ENCODE measurements around the gene TMEM202.
"Not testable (repeated sequence)": the region's sequence is repeated elsewhere in the genome, so short reads cannot be mapped to it uniquely, and the experiment has no call there.

The TMEM202 gene

DNA sequence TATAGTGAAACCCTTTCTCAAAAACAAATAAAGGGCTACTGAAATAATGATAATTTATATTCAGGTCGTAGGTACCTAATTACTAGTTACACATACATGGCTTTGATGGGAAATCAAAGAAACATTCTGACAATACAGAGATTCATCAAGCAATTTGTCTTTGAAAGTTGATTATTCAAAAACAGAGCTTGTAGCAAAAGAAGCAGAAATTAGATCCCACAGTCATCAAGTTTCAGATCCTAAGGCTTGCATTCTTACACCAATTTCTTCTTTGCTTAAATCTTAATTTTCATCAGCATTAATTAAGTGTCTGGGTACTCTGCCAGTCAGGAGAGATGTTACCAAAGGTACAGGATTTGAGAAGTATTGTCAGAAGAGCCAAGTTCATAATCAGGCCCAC lies 20.8 kb upstream of the TMEM202 start:
- peak overlapping the region; percentile 92 for H3K27ac ChIP-seq (replicated peaks)
- DNase-seq (ENCODE audit: low read depth in 1 of 2, low spot score in 1 of 2), result no peak
- no peaks in the 10 kb centered on the region for H3K27me3 ChIP-seq (ENCODE audit: insufficient read depth, poor library complexity, severe bottlenecking)
- TF ChIP-seq, protein P1, sequence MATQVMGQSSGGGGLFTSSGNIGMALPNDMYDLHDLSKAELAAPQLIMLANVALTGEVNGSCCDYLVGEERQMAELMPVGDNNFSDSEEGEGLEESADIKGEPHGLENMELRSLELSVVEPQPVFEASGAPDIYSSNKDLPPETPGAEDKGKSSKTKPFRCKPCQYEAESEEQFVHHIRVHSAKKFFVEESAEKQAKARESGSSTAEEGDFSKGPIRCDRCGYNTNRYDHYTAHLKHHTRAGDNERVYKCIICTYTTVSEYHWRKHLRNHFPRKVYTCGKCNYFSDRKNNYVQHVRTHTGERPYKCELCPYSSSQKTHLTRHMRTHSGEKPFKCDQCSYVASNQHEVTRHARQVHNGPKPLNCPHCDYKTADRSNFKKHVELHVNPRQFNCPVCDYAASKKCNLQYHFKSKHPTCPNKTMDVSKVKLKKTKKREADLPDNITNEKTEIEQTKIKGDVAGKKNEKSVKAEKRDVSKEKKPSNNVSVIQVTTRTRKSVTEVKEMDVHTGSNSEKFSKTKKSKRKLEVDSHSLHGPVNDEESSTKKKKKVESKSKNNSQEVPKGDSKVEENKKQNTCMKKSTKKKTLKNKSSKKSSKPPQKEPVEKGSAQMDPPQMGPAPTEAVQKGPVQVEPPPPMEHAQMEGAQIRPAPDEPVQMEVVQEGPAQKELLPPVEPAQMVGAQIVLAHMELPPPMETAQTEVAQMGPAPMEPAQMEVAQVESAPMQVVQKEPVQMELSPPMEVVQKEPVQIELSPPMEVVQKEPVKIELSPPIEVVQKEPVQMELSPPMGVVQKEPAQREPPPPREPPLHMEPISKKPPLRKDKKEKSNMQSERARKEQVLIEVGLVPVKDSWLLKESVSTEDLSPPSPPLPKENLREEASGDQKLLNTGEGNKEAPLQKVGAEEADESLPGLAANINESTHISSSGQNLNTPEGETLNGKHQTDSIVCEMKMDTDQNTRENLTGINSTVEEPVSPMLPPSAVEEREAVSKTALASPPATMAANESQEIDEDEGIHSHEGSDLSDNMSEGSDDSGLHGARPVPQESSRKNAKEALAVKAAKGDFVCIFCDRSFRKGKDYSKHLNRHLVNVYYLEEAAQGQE (IDR thresholded peaks at IDR 0.05; ENCODE audit: insufficient replicate concordance, low read depth), result no peak
- no peak for TF ChIP-seq POLR2AphosphoS5 (IDR thresholded peaks at IDR 0.05; ENCODE audit: low read depth)
- no peak for TF ChIP-seq GABPA (IDR thresholded peaks at IDR 0.05; ENCODE audit: low read depth)
- TF ChIP-seq, protein P2, sequence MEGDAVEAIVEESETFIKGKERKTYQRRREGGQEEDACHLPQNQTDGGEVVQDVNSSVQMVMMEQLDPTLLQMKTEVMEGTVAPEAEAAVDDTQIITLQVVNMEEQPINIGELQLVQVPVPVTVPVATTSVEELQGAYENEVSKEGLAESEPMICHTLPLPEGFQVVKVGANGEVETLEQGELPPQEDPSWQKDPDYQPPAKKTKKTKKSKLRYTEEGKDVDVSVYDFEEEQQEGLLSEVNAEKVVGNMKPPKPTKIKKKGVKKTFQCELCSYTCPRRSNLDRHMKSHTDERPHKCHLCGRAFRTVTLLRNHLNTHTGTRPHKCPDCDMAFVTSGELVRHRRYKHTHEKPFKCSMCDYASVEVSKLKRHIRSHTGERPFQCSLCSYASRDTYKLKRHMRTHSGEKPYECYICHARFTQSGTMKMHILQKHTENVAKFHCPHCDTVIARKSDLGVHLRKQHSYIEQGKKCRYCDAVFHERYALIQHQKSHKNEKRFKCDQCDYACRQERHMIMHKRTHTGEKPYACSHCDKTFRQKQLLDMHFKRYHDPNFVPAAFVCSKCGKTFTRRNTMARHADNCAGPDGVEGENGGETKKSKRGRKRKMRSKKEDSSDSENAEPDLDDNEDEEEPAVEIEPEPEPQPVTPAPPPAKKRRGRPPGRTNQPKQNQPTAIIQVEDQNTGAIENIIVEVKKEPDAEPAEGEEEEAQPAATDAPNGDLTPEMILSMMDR (IDR thresholded peaks at IDR 0.05; ENCODE audit: insufficient read depth, low read length), result no peak
- no peak for TF ChIP-seq SPI1 (IDR thresholded peaks at IDR 0.05; ENCODE audit: borderline replicate concordance, low read depth)
- H3K4me3 ChIP-seq (replicated peaks; ENCODE audit: insufficient read depth, low read length), result no peak overlapping the region

DNA sequence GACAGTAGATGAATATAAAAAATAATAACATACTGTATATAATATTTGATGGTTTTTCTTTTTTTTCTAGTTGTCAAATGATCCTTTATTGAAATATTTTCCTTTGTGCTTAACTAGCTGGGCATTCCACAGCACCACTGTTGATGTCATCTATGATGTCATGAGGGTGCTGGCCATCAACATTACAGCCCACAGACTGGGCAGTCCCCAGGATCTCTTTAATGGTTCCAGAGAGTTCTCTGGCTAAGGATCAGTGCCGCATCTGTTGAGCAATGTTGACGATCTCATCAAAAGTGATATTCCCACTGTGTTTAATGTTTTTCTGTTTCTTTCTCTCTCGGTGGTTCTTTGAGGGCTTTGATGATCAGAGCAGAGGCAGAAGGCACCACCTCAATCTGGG lies 19.0 kb upstream of the TMEM202 start:
- not testable (repeated sequence) for H3K4me3 ChIP-seq (replicated peaks; ENCODE audit: insufficient read depth, low read length); H3K27me3 ChIP-seq (ENCODE audit: insufficient read depth, poor library complexity, severe bottlenecking); H3K27ac ChIP-seq (replicated peaks); DNase-seq (ENCODE audit: low read depth in 1 of 2, low spot score in 1 of 2)

DNA sequence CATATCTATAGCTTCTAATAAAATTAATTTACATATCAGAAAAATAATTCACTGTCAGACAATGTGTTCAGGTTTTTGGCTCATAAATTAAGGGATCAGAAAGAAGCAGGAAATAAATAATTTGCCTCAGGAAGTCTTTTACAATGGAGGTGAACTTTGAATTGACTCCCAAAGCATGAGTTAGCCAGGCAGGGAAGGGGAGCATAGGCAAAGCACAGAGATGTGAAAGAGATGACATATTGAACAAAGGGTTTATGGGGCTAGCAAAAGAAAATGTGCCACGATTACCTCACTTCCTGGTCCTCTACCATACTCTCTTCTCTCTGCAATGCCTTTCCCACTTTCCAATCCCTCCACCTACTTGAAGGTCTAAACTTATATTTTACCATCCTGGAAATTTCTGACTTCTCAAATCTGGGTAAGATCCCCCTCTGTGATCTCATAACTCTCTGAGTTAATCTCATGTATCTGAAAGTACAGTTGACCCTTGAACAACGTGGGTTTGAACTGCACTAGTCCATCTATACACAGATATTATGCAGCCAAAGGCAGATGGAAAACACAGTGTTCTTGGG lies 18.2 kb upstream of the TMEM202 start:
- no peak for DNase-seq (ENCODE audit: low read depth in 1 of 2, low spot score in 1 of 2)
- H3K27ac ChIP-seq (replicated peaks), result no peak overlapping the region
- no peak for TF ChIP-seq GABPA (IDR thresholded peaks at IDR 0.05; ENCODE audit: low read depth)
- H3K4me3 ChIP-seq (replicated peaks; ENCODE audit: insufficient read depth, low read length), result no peak overlapping the region
- H3K27me3 ChIP-seq (ENCODE audit: insufficient read depth, poor library complexity, severe bottlenecking), result no peaks in the 10 kb centered on the region

DNA sequence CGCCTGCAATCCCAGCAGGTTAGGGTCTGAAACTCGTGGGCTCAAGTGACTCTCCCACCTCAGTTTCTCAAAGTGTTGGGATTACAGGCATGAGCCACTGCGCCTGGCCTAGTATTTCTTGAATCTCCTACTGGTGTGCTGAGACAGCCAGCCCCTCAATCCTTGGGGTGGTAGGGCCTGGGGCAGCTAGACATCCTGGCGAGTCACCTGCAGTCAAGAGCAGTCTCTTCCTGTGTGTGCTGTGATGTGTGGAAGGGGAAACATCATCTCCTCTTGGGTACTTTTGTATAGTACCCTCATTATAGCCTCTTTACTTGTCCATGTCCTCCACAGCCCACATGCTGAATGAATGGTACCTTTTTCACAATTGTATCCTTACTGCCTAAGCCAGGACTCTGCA lies 17.4 kb upstream of the TMEM202 start:
- no peak for DNase-seq (ENCODE audit: low read depth in 1 of 2, low spot score in 1 of 2)
- Histone ChIP-seq H3K27ac (replicated peaks) (no peak overlapping the region), H3K4me3 (replicated peaks; ENCODE audit: insufficient read depth, low read length) (no peak overlapping the region), H3K27me3 (ENCODE audit: insufficient read depth, poor library complexity, severe bottlenecking) (no peaks in the 10 kb centered on the region)
- TF ChIP-seq, protein P2 (IDR thresholded peaks at IDR 0.05; ENCODE audit: insufficient read depth, low read length), result no peak
- no peak for TF ChIP-seq GABPA (IDR thresholded peaks at IDR 0.05; ENCODE audit: low read depth)
- no peak for TF ChIP-seq POLR2AphosphoS5 (IDR thresholded peaks at IDR 0.05; ENCODE audit: low read depth)
- TF ChIP-seq, protein P1 (IDR thresholded peaks at IDR 0.05; ENCODE audit: insufficient replicate concordance, low read depth), result no peak
- TF ChIP-seq SPI1 (IDR thresholded peaks at IDR 0.05; ENCODE audit: borderline replicate concordance, low read depth), result no peak

DNA sequence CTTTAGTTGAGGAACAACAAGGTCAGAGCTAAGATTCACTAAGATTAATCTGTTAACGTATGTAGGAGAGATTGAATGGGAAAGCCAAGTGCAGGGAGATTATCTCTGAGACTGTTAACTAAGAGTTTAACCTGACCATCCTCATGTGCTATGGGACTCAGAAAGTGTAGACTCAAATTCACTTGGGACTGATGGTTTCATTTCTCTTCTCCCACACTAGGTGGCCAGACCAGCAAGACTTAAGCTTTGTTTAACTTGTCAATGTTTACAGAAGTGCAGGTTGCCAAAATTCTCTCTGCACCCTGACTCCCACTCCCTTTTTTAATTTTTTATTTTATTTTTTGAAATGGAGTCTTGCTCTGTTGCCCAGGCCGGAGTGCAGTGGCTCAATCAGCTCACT lies 16.0 kb upstream of the TMEM202 start:
- TF ChIP-seq, protein P2 (IDR thresholded peaks at IDR 0.05; ENCODE audit: insufficient read depth, low read length), result no peak
- Histone ChIP-seq H3K4me3 (replicated peaks; ENCODE audit: insufficient read depth, low read length) (no peak overlapping the region), H3K27me3 (ENCODE audit: insufficient read depth, poor library complexity, severe bottlenecking) (no peaks in the 10 kb centered on the region), H3K27ac (replicated peaks) (no peak overlapping the region)
- DNase-seq (ENCODE audit: low read depth in 1 of 2, low spot score in 1 of 2), result no peak
